ENCODE data around the gene KLHL28. TPM values are rescaled to one million over a fixed set of nuclear protein-coding genes. Genes with fewer than 3 reads are reported as not detected.

The KLHL28 gene
- total RNA-seq, 2 donors from 2014 or later: 18.6 to 20.3 TPM

- TF ChIP-seq, protein P1, sequence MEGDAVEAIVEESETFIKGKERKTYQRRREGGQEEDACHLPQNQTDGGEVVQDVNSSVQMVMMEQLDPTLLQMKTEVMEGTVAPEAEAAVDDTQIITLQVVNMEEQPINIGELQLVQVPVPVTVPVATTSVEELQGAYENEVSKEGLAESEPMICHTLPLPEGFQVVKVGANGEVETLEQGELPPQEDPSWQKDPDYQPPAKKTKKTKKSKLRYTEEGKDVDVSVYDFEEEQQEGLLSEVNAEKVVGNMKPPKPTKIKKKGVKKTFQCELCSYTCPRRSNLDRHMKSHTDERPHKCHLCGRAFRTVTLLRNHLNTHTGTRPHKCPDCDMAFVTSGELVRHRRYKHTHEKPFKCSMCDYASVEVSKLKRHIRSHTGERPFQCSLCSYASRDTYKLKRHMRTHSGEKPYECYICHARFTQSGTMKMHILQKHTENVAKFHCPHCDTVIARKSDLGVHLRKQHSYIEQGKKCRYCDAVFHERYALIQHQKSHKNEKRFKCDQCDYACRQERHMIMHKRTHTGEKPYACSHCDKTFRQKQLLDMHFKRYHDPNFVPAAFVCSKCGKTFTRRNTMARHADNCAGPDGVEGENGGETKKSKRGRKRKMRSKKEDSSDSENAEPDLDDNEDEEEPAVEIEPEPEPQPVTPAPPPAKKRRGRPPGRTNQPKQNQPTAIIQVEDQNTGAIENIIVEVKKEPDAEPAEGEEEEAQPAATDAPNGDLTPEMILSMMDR (conservative IDR thresholded peaks at IDR 0.05): no peak
- no peak overlapping the region for H3K27ac Mint-ChIP-seq
- peaks cover 9% of the 10 kb centered on the region for H3K4me1 Mint-ChIP-seq
- H3K4me3 Mint-ChIP-seq: no peak overlapping the region
- Histone ChIP-seq H3K27ac (ENCODE audit: low read depth, low read length) (no peak overlapping the region), H3K4me3 (ENCODE audit: low read length) (no peak overlapping the region), H3K9ac (ENCODE audit: extremely low read depth, low read length, poor library complexity, severe bottlenecking) (no peak overlapping the region), H3K9me3 (ENCODE audit: control insufficient read depth, low read length) (no peaks in the 10 kb centered on the region), H3K4me1 (ENCODE audit: control insufficient read depth, insufficient read depth, low read length) (no peaks in the 10 kb centered on the region), H3K27me3 (ENCODE audit: control insufficient read depth, insufficient read depth, low read length, poor library complexity, severe bottlenecking) (no peaks in the 10 kb centered on the region), H3K36me3 (ENCODE audit: control insufficient read depth, insufficient read depth, low read length) (no peaks in the 10 kb centered on the region)
- H3K36me3 Mint-ChIP-seq (ENCODE audit: low read depth): no peaks in the 10 kb centered on the region
- no peaks in the 10 kb centered on the region for H3K27me3 Mint-ChIP-seq (ENCODE audit: insufficient read depth)
- H3K9me3 Mint-ChIP-seq: no peaks in the 10 kb centered on the region
- no peak for DNase-seq
These were observed 18.1 kb upstream of the KLHL28 start for GRCh38 chr14:44979740-44980356.

DNA sequence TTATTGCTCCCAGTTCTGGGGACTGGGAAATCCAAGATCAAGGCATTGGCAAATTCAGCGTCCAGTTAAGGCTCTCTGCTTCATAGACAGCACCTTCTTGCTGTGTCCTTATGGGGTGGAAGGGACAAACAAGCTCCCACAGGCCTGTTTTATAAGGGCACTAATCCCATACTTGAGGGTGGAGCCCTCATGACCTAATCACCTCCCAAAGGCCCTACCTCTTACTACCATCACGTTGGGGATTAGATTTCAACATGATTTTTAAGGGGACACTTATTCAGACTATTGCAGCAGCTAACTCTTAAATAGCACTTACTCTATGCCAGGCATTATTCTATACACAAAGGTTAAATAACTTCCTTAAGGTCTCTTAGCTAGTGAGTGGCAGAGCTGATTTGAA lies 17.5 kb upstream of the KLHL28 start:
- no peak overlapping the region for H3K27ac ChIP-seq (ENCODE audit: low read depth, low read length)
- Mint-ChIP-seq H3K36me3 (ENCODE audit: low read depth) (no peaks in the 10 kb centered on the region), H3K27me3 (ENCODE audit: insufficient read depth) (no peaks in the 10 kb centered on the region)

DNA sequence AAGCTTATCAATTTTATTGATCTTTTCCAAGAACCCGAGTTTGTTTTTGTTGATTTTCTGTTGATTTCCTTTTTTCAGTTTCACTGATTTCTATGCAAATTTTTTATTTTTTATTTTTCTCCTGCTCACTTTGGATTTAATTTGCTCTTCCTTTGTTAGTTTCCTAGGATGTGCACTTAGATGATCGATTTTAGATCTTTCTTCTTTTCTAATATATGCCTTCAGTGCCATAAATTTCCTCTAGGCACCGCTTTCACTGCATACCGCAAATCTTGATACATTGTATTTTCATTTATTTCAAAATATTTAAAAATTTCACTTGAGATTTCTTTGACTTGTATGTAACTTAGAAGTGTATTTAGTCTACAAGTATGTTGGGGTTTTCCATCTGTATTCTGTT lies 9.7 kb upstream of the KLHL28 start:
- TF ChIP-seq, protein P1 (conservative IDR thresholded peaks at IDR 0.05): no peak
- H3K4me3 Mint-ChIP-seq: no peak overlapping the region
- Histone ChIP-seq H3K27ac (ENCODE audit: low read depth, low read length) (no peak overlapping the region), H3K9ac (ENCODE audit: extremely low read depth, low read length, poor library complexity, severe bottlenecking) (no peak overlapping the region), H3K36me3 (ENCODE audit: control insufficient read depth, insufficient read depth, low read length) (no peaks in the 10 kb centered on the region), H3K27me3 (ENCODE audit: control insufficient read depth, insufficient read depth, low read length, poor library complexity, severe bottlenecking) (no peaks in the 10 kb centered on the region), H3K9me3 (ENCODE audit: control insufficient read depth, low read length) (no peaks in the 10 kb centered on the region), H3K4me1 (ENCODE audit: control insufficient read depth, insufficient read depth, low read length) (no peaks in the 10 kb centered on the region), H3K4me3 (ENCODE audit: low read length) (no peak overlapping the region)
- H3K9me3 Mint-ChIP-seq: peaks cover 5% of the 10 kb centered on the region
- no peaks in the 10 kb centered on the region for H3K27me3 Mint-ChIP-seq (ENCODE audit: insufficient read depth)
- no peak for DNase-seq
- peaks cover 35% of the 10 kb centered on the region for H3K36me3 Mint-ChIP-seq (ENCODE audit: low read depth)
- 94% methylated on average over 4 of the region's 4 CpGs; no CpG with 5 or more reads in 1 of the 2 experiments for WGBS, 2 experiments (ENCODE audit: insufficient coverage in 1 of 2, insufficient read length in 1 of 2)
- H3K27ac Mint-ChIP-seq: no peak overlapping the region
- H3K4me1 Mint-ChIP-seq: peaks cover 21% of the 10 kb centered on the region

More for the DNA sequence above, 17.5 kb upstream of the KLHL28 start:
- Histone ChIP-seq H3K9ac (ENCODE audit: extremely low read depth, low read length, poor library complexity, severe bottlenecking) (no peak overlapping the region), H3K36me3 (ENCODE audit: control insufficient read depth, insufficient read depth, low read length) (no peaks in the 10 kb centered on the region), H3K9me3 (ENCODE audit: control insufficient read depth, low read length) (no peaks in the 10 kb centered on the region), H3K27me3 (ENCODE audit: control insufficient read depth, insufficient read depth, low read length, poor library complexity, severe bottlenecking) (no peaks in the 10 kb centered on the region), H3K4me3 (ENCODE audit: low read length) (no peak overlapping the region), H3K4me1 (ENCODE audit: control insufficient read depth, insufficient read depth, low read length) (no peaks in the 10 kb centered on the region)
- Mint-ChIP-seq H3K27ac (no peak overlapping the region), H3K9me3 (no peaks in the 10 kb centered on the region), H3K4me3 (no peak overlapping the region), H3K4me1 (peaks cover 9% of the 10 kb centered on the region)
- WGBS, 2 experiments (ENCODE audit: insufficient coverage in 1 of 2, insufficient read length in 1 of 2): 82 to 83% methylated on average over 2 of the region's 2 CpGs
- no peak for DNase-seq
- TF ChIP-seq, protein P1 (conservative IDR thresholded peaks at IDR 0.05): no peak
